Astrocyte of the hippocampus (primary cell): ENCODE data around the gene PDXP.
A peak's percentile ranks its signal among the peaks of the same experiment; 100 is the strongest.
"Not testable (repeated sequence)": the region's sequence is repeated elsewhere in the genome, so short reads cannot be mapped to it uniquely, and the experiment has no call there.

Source experiments
- DNase-seq: peaks from one replicate; pipeline ENCODE4 v3.0.0; 2011; ENCODE audit warnings: low read depth, low spot score

The PDXP gene, protein sequence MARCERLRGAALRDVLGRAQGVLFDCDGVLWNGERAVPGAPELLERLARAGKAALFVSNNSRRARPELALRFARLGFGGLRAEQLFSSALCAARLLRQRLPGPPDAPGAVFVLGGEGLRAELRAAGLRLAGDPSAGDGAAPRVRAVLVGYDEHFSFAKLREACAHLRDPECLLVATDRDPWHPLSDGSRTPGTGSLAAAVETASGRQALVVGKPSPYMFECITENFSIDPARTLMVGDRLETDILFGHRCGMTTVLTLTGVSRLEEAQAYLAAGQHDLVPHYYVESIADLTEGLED

DNA sequence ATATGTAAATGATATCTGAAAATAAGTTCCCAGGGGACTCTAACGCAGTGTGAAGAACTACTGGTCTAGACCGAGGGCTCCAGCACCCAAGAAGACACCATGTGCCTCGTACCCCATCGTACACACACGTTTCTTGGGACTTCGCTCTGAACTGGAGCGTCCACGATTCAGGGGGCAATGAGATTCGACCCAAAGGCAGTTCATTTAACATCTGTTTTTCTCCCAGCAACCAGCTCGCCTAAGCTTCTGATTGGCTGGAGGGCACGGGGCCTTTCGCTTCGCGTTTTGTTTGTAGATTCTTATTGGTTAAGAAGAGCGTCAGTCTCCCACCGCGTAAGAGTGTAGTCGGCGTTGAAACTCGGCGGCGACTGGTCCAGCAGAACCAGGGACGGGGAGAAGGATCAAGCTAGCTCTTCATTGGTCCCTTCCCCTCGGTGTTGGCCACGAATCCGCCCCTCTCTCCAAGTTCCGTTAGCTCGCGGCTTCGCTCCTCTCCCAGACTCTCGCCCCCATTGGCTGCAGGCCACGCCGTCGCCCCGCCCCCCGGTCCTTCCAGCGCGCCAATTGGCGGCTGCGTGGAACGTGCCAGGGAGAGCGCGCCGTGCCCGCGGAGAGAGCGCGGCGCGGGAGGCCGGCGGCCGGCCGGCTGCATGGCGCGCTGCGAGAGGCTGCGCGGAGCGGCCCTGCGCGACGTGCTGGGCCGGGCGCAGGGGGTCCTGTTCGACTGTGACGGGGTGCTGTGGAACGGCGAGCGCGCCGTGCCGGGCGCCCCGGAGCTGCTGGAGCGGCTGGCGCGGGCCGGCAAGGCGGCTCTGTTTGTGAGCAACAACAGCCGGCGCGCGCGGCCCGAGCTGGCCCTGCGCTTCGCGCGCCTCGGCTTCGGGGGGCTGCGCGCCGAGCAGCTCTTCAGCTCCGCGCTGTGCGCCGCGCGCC, at the start of gene PDXP:
TSS of gene PDXP (plus strand) at position 591 of the 933 bp plus-strand sequence. CDS start at position 651, 60 bp downstream.
- DNase-seq = peak; percentile 100

DNA sequence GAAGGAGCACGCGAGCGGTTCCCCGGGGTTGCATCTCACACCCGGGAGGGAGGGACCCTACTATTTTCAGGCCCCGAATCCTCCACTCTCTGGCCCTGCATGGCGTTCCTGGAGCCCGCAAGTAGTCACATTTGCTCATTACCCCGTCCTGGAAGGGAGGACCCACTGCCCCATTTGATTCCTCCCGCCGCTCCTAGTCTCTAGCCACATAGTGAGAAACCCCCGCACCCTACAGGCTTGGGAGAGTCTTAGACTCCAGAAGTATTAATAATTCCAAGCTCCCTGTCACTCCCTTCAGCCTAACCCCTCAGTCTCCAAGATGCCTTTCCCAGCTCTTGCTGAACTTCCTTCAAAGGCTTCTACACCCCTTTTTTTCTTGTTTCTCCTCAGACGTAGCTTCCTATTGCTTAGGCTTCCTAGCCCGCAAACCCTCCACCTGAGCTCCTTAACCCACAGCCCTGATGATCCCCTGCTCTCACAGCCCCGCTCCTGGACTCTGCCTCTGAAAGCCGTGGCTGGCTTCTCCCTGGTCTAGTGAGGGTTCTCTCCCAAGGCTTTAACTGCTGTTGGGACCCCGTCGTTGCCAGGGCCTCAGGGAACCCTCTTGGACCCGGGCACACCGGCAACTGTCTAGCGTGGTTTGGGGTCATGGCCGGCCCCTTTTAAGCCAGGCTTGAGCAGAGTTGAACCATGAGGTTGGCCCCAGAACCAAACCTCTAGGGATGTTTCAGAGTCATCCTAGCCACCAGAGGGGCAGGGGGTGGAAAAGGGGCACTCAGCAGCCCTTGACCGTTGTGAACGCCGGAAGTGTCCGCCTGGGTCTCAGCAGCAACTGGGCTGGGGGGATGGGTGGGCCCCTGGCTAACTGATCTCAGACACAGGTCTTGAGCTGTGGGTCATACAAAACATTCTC, 49.0 kb upstream of the PDXP start:
- DNase-seq = no peak

DNA sequence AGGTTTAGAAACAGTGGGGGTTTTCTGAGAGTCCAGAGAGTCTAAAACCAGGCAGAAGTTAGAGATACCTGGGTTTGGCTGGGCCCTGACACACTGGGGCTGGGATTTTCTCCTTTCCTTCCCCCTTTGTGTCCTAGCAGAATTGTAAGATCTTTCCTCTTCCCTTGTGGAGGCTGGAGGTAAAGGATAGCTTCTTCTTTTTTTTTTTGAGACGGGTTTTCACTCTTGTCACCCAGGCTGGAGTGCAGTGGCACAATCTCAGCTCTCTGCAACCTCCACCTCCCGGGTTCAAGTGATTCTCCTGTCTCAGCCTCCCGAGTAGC, 48.4 kb upstream of the PDXP start:
- not testable (repeated sequence) for DNase-seq

DNA sequence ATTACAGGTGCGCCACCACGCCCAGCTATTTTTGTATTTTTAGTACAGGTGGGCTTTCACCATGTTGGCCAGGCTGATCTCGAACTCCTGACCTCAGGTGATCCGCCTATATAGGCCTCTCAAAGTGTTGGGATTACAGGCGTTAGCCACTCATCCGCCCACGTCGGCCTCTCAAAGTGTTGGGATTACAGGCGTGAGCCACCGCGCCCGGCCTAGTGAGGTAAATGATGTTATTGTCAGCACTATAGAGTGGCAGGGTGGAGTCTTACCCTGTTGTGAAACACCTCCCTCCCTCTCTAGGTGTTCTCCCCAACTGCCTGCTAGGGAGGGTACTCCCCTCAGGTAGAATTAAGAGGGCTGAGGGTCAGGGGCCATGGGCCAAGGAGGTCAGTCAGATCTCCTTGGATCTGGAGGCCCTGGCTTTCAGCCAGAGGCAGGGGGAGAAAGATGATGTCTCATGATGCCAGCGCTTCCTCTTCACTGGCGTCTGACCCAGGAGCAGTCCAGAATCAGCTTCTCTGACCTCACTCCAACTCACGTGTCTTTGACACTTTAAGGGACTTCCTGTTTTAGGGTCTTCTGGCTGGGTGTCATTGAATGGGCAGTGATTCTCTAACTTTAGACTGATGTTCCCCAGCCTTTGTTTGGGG, 47.9 kb upstream of the PDXP start:
- DNase-seq = no peak

DNA sequence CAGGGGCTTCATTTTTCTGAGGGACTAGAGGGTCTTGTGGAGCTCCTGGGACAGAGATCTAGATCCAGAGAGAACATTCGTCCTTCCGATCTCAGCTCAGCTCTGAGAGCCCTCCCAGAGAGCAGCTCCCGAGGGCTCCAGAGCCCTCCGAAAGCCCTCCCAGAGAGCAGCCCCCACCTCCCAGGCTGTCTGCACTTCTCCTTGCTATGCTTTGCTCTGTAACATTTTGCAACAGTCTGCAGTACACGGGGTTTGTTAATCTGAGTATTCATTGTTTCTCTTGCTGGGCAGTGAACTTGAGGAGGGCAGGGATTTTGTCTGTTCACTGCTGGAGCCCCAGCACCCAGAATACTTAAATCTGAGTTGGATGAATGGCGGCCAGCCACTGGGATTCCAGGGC, 47.3 kb upstream of the PDXP start:
- DNase-seq = no peak

DNA sequence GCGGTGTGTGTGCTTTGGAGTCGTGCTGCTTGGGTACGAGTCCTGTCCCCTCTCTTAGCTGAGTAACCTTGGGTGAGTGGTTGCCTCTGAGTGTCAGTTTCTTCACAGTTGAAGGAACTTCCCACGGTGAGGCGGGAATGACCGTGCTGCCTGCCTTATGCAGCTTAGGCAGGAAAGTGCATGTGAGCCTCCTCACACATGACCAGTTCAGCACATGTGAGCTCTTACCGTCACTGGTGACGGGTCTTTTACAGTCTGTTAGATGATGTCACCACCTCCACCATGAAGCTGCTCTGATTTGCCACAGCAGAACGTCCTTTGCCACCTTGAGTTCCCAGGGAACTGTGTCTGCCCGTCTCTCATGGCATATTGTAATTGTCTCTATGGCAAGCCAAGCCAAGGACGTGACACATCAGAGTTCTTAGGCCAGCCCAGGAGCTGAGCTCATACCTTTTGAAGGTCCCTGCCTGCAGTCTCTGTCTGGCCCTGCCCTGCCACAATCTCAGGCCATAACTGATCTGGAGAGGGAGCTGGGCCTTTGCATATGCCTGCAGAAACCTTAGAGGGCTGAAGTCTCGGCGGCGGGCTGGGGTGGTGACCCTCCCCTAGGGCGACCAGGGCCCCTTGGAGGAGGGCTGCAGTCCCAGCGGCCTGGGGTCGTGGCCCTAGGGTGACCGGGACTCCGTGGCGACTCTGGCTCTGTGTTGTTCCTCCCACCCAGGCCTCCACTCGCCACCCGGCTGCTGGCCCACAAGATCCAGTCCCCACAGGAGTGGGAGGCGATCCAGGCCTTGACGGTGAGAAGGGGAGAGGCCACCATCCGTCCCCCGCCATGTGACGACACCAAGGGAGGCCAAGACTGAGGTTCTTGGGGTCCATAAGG, 42.1 kb upstream of the PDXP start:
- DNase-seq = no peak

DNA sequence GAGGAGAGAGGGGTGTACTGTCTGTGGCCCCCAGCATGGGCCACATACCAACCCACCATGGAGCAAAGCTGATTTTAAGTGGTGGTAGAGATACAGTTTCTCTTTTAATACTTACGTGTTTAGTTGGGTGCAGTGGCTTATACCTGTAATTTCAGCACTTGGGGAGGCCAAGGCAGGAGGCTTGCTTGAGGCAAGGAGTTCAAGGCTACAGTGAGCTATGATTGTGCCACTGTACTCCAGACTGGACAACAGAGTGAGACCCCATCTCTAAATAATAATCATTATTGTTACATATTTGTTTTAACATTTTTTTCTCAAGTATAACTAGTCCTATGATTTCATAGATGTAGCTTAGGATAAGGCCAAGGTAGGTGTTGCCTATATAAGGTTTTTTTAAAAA, 41.1 kb upstream of the PDXP start:
- DNase-seq = no peak

DNA sequence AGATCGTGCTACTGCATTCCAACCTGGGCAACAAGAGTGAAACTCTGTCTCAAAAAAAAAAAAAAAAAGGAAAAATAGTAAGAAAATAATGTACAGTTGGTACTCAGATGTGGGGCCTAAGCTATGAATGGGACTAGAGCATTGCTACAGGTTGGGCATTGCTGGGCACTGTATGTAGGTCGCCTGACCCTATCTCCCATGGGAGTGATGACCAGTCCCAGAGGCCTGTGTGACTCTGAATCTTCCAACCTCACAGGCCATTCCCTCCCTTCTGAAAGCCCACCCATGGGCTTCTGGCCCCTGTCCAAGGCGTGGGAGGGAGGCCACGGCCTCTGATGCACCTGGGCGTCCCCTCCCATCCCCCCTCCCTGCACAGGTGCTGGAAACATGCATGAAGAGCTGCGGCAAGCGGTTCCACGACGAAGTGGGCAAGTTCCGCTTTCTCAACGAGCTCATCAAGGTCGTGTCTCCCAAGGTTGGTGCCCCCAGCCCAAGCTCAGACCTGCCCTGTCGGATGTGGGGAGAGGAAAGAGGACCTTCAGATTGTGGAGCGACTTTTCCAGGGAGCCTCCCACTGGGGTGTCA, 40.4 kb upstream of the PDXP start:
- no peak for DNase-seq

DNA sequence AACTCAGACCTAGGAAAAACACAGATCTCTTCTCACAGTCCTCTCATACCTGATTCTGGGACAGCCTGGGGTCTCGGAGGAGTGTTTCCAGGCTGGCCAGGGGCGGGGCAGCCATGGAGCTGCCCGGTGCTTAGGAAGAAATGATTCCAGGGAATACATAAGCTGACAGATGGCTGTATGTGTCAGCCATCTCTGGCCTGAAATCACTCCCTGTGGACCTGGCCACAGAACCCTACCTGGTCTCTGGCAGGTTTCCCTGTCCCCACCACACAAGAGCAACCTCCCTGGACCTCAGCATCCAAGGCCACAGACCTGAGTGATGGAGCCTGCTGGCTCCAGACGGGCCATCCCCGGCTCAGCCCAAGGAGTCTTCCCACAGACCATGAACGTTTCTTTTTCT, 39.8 kb upstream of the PDXP start:
- DNase-seq = no peak

DNA sequence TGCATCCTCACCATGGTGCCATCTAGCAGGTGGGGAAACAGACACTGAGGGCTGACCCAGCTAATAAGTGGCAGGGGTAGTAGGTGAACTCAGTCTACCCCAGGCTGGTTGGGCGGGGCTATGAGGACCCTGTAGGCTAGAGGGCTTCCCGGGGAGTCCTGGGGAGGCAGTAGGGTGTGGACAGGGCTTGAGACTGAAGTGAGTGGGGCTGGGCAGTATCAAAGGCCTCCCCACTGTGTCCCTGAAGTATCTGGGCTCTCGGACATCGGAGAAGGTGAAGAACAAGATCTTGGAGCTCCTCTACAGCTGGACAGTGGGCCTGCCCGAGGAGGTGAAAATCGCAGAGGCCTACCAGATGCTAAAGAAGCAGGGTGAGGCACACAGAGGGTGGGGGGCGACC, 38.5 kb upstream of the PDXP start:
- no peak for DNase-seq

DNA sequence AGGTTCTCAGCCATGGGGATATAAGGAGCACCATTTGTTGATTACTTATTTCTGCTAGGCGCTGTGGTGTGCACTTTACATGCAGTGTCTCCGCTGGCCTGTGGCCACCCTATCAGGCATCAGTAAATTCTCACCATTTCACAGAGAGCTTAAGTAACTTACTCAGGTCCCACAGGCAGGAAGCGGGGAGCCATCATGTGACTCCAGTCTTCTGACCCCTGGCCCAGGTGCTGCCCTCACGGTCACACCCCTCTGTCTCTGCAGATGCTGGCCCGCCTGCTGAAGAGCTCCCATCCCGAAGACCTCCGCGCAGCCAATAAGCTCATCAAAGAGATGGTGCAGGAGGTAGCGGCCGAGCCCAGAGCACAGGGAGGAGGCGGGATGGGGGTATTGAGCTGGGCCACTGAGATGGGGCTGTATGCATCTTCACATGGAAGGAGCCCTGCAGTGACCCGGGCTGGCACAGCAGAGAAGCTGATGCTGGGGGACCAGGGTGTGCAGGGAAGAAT, 37.1 kb upstream of the PDXP start:
- DNase-seq = no peak

DNA sequence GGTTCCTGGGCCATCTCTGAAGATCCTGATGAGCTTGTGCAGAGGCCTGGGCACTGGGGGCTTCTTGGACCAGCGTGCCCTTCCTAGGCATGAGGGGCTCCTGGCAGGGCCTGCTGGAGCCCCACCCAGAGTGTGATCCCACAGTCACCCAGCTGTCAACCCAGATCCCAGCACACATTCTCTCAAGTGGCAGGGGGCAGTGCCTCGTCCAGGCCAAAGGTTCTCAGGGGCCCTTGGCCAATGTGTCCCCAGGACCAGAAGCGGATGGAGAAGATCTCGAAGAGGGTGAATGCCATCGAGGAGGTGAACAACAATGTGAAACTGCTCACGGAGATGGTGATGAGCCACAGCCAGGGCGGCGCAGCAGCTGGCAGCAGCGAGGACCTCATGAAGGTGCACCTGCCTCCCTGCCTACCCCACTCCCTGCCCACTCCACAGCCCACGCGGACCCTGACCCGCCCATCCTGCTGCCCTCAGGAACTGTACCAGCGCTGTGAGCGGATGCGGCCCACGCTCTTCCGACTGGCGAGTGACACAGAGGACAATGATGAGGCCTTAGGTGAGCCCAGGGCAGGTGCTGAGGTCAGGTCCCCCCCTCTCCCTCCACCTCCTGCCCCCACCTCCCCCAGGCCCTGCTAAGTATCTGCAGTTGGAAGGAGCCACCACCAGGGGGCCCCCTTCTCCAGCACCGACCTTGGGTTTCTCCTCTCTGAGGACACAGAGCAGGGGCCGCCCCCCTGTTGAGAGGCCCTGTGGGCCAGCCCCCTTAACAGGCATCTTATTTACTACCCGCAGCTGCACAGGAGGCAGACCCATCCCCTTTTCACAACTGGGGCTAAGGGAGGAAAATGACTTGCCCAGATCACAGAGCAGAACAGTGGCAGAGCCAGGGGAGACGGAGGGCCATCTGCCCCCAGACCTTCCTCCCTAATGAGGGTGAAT, 35.2 kb upstream of the PDXP start:
- DNase-seq = peak; percentile 77

DNA sequence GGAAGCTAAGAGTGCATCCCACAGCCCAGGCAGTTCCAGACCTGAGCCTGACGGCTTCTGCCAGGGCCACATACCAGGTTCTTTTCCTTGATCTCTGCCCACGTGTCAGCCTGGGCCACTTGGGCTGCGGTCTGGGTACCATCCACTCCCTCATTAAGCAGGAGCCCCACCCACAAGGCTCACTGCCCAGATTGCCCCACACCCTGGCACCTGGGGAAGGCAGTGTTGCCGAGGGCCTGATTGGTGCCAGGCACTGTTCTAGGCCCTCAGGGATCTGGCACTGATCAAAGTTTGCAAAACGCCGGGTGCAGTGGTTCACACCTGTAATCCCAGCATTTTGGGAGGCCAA, 34.5 kb upstream of the PDXP start:
- DNase-seq = no peak

DNA sequence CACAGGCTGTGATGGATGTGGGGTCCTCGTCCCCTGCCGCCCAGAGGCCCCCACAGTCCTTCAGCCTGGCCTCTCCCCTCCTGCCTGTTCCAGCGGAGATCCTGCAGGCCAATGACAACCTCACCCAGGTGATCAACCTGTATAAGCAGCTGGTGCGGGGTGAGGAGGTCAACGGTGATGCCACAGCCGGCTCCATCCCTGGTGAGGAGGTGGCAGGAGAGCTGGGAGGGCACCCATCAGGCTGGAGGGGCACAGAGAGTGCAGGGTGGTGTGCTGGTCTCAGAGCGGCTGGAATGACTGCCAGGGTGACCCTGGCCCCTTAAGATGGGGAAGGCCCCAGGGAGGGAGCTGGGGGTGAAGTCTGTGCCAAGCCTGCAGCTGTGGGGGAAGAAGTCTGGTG, 33.6 kb upstream of the PDXP start:
- no peak for DNase-seq

DNA sequence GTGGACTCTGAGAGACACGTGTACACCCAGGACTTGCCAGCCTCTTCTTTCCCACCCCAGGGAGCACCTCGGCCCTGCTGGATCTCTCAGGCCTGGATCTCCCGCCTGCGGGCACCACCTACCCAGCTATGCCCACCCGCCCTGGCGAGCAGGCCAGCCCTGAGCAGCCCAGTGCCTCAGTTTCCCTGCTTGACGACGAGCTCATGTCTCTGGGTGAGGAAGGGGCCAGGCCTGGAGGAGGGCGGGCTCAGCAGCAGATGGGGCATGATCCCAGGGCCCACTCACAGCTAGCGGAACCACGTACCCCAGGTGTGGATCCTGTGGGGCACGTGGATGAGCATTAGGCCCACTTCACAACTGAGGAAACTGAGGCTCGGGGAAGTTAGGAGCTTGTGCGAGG, 32.8 kb upstream of the PDXP start:
- DNase-seq = no peak

DNA sequence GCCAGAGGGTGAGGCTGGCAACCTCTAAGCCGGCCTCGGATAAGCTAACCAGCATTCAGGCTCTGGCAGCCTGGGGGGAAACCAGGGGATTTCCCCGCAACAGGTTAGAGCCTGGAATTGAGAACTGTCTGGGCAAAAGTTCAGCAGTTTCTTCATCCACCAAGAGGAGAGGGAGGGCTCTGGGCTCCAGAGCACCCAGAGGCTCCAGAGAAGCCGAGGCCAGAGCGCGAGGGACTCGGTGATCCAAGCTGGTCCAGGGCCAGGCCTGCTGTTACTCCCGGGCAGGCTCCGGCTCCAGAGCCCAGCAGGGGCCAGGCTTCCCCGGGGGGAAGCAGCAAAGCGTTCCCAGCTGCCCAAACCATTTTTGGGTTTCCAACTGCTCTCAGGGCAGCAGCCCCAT, 32.4 kb upstream of the PDXP start:
- peak; percentile 63 for DNase-seq

DNA sequence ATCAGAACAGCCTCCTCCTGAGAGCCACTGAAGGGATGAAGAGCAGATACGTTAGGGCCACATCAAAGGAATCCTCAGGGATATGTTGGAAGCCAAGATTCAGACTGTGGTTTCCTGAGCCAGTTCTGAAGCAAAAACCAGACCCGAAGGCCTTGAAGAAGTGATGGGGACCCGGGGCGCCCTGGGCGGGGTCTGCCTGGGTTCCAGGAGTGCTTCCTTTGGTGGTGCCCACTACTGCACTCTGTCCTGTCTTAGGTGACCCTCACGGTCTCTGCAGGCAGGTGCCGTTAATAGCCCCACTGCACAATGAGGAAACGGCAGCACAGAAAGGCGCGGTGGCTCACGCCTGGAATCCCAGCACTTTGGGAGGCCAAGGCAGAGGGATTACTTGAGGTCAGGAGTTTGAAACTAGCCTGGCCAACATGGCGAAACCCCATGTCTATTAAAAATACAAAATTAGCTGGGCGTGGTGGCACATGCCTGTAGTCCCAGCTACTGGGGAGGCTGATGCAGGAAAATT, 31.9 kb upstream of the PDXP start:
- no peak for DNase-seq

DNA sequence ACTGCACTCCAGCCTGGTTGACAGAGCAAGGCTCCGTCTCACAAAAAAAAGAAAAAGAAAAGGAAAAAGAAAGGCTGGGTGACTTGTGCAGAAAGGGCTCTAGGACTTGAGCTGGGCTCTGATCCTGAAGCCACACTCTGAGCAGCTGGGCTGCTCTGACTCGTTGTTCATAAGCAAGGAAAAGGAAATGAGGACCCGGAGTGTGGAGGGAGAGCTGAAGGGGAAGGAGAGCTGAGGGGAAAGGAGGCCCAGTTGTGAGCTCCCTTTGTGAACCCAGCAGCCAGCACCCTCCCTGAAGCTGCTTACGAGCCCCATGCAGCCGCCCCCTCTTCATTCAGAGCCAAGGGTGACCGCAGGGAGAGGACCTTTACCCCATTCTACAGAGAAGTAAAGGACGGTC, 31.4 kb upstream of the PDXP start:
- DNase-seq = no peak

DNA sequence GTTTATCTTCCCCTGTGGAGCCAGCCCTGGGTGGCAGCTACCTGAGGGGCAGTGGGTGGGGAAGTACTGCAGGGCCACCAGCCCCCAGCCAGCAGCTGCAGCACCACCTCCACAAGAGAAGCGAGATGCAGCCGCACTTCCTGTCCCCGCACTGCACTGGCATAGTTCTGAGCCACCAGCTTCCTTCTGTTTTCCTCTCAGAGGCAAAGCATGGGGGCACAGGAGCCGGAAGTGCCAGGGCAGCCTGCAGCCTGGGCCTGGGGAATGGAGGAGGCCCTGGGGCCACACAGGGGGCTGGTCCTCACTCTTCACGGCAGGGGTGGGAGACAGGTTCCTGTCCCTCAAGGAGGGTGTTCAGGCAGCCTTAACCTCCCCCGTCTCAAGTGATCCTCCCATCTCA, 31.0 kb upstream of the PDXP start:
- DNase-seq = no peak
